ENCODE measurements around the gene FNDC8.
"Not testable (repeated sequence)": the region's sequence is repeated elsewhere in the genome, so short reads cannot be mapped to it uniquely, and the experiment has no call there.

The FNDC8 gene

GRCh38 chr17:35121315-35121714 lies at the start of gene FNDC8:
Gene FNDC8 (plus strand): TSS chr17:35121615. CDS start chr17:35121694, 79 bp downstream.
- no peak for DNase-seq

GRCh38 chr17:35073183-35073790 lies 48.1 kb upstream of the FNDC8 start:
- DNase-seq, result peak in 1 of 2 donors; percentile 56

- DNase-seq, result peak in 1 of 2 donors; percentile 47
Measured at GRCh38 chr17:35073991-35074627, 47.3 kb upstream of the FNDC8 start.

- DNase-seq, result no peak
Measured at GRCh38 chr17:35074711-35075707, 46.4 kb upstream of the FNDC8 start.

- no peak for DNase-seq
Measured at GRCh38 chr17:35076874-35077273, 44.5 kb upstream of the FNDC8 start.

- no peak for DNase-seq
Measured at GRCh38 chr17:35079547-35080423, 41.6 kb upstream of the FNDC8 start.

- DNase-seq, result peak in 1 of 2 donors; percentile 31
Measured at GRCh38 chr17:35080536-35080935, 40.9 kb upstream of the FNDC8 start.

- DNase-seq, result no peak
Measured at GRCh38 chr17:35081638-35082037, 39.8 kb upstream of the FNDC8 start.

- peak in 1 of 2 donors; percentile 48 for DNase-seq
Measured at GRCh38 chr17:35082073-35082657, 39.2 kb upstream of the FNDC8 start.

- DNase-seq, result no peak
Measured at GRCh38 chr17:35083071-35083470, 38.3 kb upstream of the FNDC8 start.

GRCh38 chr17:35084987-35085386 lies 36.4 kb upstream of the FNDC8 start:
- DNase-seq, result no peak

GRCh38 chr17:35086164-35086563 lies 35.3 kb upstream of the FNDC8 start:
- no peak for DNase-seq

- no peak for DNase-seq
Measured at GRCh38 chr17:35086931-35087573, 34.4 kb upstream of the FNDC8 start.

GRCh38 chr17:35087731-35088355 lies 33.6 kb upstream of the FNDC8 start:
- DNase-seq, result peak; percentile 50 to 71

- DNase-seq, result peak in 1 of 2 donors; percentile 42
Measured at GRCh38 chr17:35088356-35088880, 33.0 kb upstream of the FNDC8 start.

GRCh38 chr17:35088881-35089585 lies 32.4 kb upstream of the FNDC8 start:
- peak; percentile 89 to 92 for DNase-seq

GRCh38 chr17:35089586-35090296 lies 31.7 kb upstream of the FNDC8 start:
- no peak for DNase-seq

GRCh38 chr17:35090707-35091106 lies 30.7 kb upstream of the FNDC8 start:
- not testable (repeated sequence) for DNase-seq

GRCh38 chr17:35094902-35095301 lies 26.5 kb upstream of the FNDC8 start:
- no peak for DNase-seq

Data from CD4-positive, alpha-beta T cell treated with Interleukin-4 for 1 hour (primary cell).